Stimulated activated CD8-positive, alpha-beta memory T cell treated with anti-CD3 and anti-CD28 coated beads, Interleukin-7, amount 100 ng/mL, for 48 hours (primary cell): ENCODE results near the gene RTRAF.

Source experiments
- DNase-seq, 2 donors: peaks; one replicate each; pipeline ENCODE4 v3.0.0-alpha.2; 2020; ENCODE audit warnings: low read depth in 1 of 2; ENCODE audit errors: extremely low read depth in 1 of 2

The RTRAF gene

DNA sequence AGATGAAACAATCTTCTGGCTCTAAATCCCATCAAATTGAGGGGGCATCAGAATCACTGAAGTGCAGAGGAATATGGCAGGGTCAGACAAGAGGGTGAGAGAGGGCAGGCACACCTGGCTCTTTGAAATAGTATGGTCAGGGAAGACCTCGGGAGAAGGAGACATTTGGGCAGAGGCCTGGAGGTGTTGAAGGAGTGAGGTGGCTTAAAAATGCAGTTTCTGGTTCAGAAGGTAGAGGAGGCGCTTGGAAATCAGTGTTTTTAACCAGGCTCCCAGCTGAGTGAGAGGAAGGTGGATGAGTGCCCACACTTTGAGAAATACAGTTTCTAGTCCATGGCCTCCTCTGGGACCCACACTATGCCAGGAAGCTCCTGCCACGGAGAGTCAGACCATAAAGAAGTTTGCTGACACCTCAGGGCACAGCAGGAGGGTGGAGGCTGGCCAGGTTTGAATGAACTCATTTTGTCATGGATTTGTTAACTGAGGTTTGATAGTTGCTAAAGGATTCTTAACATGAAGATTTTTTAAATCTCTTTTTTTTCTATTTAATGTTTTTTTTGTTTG, 59.4 kb downstream of the RTRAF start:
- no peak for DNase-seq

GRCh38 chr14:52049271-52049670, 59.9 kb downstream of the RTRAF start:
- DNase-seq = no peak

DNA sequence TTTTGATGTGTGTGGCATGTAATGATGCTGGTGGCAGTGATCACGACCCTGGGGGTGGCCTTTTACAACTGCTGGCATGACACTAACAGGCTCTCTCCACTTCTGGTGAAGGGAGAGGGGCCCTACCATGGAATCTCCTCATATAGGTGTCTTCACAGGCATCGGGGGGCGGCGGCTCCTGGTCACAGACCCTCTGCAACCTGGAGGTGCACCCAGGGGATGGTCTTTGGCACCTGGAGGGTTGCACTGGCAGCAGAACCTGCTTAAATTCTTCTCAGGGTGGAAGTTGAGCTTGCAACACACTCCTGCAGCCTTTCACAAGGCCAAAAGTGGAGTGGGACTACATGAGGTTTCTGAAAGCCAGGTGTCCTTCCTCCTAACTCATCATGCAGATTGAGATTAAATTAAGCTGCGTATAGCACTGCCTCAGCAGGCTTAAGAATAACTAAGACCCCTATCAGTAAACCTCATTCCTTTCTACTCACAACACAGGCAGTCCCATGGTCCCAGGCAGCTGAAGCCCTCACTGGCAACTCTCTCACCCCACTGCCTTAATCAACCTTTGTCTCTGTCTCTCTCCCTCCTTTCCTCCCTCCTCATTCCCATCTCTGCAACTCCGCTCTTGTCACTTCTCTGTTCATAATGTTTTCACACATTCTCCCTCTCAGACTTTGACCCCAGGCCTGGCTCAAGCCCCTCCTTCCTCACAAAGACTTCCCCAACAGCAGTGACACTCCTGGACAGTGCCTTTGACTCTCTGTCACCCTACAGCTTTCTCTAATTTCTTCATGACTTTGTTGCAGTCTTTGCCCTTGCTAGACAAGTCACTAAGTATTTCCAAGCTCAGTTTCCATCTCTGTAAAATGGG, 60.6 kb downstream of the RTRAF start:
- DNase-seq = no peak

- no peak for DNase-seq
Observed at GRCh38 chr14:52051251-52051650, 61.9 kb downstream of the RTRAF start.

DNA sequence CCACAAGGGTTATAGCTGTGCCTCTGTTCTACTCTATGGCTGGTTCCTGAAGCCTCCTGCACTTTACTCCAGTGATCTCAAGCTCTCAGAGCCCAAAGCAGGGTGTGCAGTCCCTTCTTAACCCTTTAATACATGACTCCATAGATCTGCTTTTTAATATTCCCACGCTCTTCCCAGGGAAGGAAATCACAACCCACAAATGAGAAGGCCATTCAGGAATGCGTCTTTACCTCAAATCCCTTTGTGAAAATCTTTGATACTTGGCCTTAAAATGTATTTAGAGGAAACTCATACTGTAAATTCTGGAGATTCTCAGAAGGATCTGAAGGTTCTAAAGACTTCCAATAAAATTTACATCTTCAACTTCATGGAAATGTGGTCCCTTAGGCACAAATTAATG, 62.5 kb downstream of the RTRAF start:
- DNase-seq = no peak

DNA sequence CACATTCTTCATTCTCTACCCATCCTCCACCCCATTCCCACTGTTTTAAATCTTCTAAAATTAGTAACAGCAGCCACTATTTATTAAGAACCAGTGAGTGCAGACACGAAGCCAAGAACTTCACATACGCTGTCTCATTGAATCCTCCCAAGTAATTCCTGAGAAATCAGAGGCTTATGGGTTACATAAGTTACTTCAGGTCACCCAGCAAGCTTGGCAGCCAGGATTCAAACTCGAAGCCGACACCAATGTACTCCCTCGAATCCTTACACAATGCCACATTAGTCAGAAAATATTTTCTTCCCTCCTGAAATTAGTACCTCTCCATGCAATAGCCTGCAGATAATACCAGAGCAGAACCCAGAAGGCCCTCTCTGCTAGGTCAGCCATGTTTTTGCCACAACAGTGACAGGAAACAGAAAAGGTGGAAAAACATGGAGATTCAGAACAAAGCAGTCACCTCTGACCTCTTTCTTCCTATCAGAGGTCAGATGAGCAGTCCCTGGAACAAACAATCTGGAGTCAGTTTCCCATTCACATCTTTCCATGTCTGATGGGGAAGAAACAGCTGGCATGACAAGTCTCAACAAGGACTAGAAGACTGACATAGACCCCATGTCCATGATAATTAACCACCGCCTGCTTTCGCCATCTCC, 63.1 kb downstream of the RTRAF start:
- DNase-seq = no peak

GRCh38 chr14:52053044-52053443, 63.7 kb downstream of the RTRAF start:
- DNase-seq = no peak

DNA sequence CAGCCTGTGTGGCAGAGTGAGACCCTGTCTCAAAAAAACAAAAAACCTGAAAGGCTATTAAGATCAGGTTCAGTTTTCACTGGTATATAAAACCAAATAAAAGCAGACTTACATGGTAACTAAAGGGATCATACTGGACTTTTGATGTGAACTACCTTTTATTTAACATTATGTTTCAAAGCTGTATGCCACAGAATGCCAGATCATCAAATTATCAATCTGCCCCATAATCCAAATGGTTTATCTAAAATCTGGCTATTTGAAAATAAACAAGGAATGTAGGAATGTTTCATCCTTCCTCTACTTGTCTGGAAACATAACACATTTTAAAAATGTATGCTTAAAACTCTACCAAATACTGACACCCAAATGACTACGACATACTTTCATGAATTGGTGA, 65.3 kb downstream of the RTRAF start:
- no peak for DNase-seq

GRCh38 chr14:52055167-52055566, 65.8 kb downstream of the RTRAF start:
- no peak for DNase-seq

DNA sequence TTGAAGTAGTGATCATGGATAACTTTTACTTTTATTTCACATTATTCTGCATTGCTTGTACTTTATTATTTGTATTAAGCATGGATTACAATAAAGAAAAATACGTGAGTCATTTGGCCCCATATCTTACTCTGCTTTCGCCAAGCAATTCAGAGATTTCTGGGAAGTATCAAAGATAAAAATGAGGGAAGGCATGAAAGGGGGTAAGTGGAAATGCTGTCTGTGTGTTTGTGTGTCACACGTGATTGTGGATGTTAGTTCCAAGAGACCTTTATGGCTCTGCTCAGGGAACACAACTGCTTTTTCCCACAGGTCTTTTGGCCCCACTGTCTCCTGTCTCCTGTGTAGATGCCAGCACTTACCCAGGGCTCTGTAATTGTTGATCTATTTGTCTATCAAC, 69.0 kb downstream of the RTRAF start:
- DNase-seq = no peak

GRCh38 chr14:52059649-52060048, 70.3 kb downstream of the RTRAF start:
- no peak for DNase-seq

DNA sequence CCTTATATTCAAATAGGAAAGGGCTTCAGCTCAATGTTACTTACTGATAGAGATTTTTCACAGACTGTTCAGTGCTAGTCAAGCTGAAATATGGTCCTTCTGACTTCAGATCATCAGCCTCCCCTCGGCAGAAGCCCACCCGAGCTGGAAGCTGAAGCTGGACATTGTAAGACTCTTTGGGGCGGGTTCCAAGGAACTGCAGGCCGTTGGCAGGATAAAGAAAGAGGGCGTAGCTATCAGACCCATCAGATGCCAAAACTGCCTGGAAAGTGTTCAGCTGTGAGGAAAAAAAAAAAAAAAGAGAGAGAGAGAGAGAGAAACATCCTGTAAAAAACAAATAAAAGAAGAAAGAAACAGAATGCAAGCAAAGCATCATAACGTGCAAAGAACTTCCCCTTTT, 70.7 kb downstream of the RTRAF start:
- no peak for DNase-seq
